SU-DHL-6 (cell line): Measurements from ENCODE around the gene NKX2-2.

Experiments
- H2AFZ ChIP-seq: fragments of 200-600 bp; sonication (generic); 2 replicates; pipeline ENCODE4 v1.6.1; 2014; ENCODE audit warnings: low read depth, mild to moderate bottlenecking, moderate library complexity, mixed read lengths, antibody characterized with exemption, low read length; ENCODE audit not compliant: severe bottlenecking
- H3F3A ChIP-seq: fragments of 200-600 bp; shearing (Covaris generic); 2 replicates; pipeline ENCODE4 v1.6.0; 2016; ENCODE audit warnings: antibody characterized with exemption, mild to moderate bottlenecking; ENCODE audit not compliant: insufficient read depth
- H3K27ac ChIP-seq: fragments of 200-600 bp; sonication (generic); 2 replicates; pipeline ENCODE4 v1.5.1; 2016; ENCODE audit warnings: low read depth, mild to moderate bottlenecking, low read length, moderate library complexity, mixed read lengths
- H3K27me3 ChIP-seq: fragments of 200-600 bp; sonication (generic), shearing (Covaris generic); 2 replicates; pipeline ENCODE4 v1.6.0; 2014; ENCODE audit warnings: mild to moderate bottlenecking, low read length
- H3K36me3 ChIP-seq: fragments of 200-600 bp; sonication (generic); 2 replicates; pipeline ENCODE4 v1.6.1; 2014; ENCODE audit warnings: mild to moderate bottlenecking, low read length, mixed read lengths
- H3K4me2 ChIP-seq: fragments of 300-600, 200-600 bp; shearing (Covaris generic), sonication (generic); 2 replicates; pipeline ENCODE4 v1.6.0; 2014; ENCODE audit warnings: low read length, low read depth, mild to moderate bottlenecking; ENCODE audit not compliant: poor library complexity, severe bottlenecking
- H3K4me3 ChIP-seq: fragments of 200-600 bp; sonication (generic); 2 replicates; pipeline ENCODE4 v1.5.1; 2014; ENCODE audit warnings: antibody characterized with exemption, low read length, mild to moderate bottlenecking, mixed read lengths; ENCODE audit not compliant: insufficient read depth, poor library complexity, severe bottlenecking
- H3K79me2 ChIP-seq: fragments of 200-600 bp; sonication (generic); 2 replicates; pipeline ENCODE4 v1.6.1; 2014; ENCODE audit warnings: mild to moderate bottlenecking, low read length, moderate library complexity; ENCODE audit not compliant: insufficient read depth
- H3K9ac ChIP-seq: fragments of 200-600 bp; sonication (generic); 2 replicates; pipeline ENCODE4 v1.7.0; 2014; ENCODE audit warnings: mild to moderate bottlenecking, low read length
- H3K9me2 ChIP-seq: fragments of 200-600 bp; sonication (generic); replicated peaks from 2 replicates; pipeline ENCODE4 v1.6.1; 2014; ENCODE audit warnings: low read length; ENCODE audit not compliant: insufficient read depth
- H3K9me3 ChIP-seq: fragments of 200-600 bp; sonication (generic); 2 replicates; pipeline ENCODE4 v1.6.1; 2014; ENCODE audit warnings: low read length, mixed read lengths; ENCODE audit not compliant: insufficient read depth
- H4K20me1 ChIP-seq: fragments of 200-600 bp; sonication (generic); 2 replicates; pipeline ENCODE4 v1.6.1; 2014; ENCODE audit warnings: low read depth, mild to moderate bottlenecking, antibody characterized with exemption, low read length, moderate library complexity, mixed read lengths
- EZH2phosphoT487 ChIP-seq: fragments of 200-600 bp; sonication (generic), shearing (Covaris generic); conservative IDR thresholded peaks from 2 replicates; pipeline ENCODE4 v1.6.1; 2018; ENCODE audit warnings: mild to moderate bottlenecking, antibody characterized with exemption, low read length, moderate library complexity, mixed read lengths
- TF ChIP-seq, protein P1 (sequence below): fragments of 200-600 bp; sonication (generic); IDR thresholded peaks from one replicate; pipeline ENCODE4 v1.5.1; 2017; ENCODE audit warnings: antibody characterized with exemption, mild to moderate bottlenecking, low read length, moderate library complexity; ENCODE audit not compliant: insufficient read depth, poor library complexity, severe bottlenecking

The NKX2-2 gene

DNA sequence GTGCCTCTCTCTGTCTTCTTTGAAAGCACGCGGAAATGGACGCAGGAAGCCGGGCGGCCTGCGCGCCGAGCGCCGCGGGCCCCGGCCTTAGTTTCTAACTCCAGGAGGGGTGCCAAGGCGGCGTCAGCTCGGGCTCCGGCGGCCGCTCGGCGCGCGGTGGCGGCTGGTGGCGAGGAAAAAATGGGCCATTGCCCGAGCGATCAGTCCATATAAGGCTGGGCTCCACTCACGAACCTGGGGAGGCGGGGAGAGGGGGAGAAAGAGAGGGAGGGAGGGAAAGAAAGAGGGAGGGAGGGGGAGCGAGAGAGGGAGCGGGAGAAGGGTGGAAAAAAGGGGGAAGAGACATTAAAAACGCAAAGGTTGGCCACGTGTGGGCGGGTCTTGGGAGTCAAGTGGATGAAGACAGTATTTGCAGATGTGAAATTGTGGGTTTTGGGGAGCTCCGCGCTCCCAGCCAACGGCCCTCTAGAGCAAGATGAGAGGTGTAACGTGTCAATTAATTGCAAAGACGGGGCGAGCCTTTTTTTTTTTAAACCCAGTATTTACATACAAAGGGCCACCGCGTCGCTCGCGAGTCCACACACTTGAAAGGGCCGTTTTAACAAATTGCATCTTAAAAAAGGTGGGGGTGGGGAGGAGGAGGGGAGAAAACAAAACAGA lies at the start of gene NKX2-2:
NKX2-2 (minus strand) TSS at position 184 of the 660 bp plus-strand sequence. CDS start 395 bp downstream, outside the sequence.
- Histone ChIP-seq H3K36me3 (no peaks in the 10 kb centered on the region), H3K9ac (no peak within 1 kb of the TSS), H2AFZ (no peak within 1 kb of the TSS), H3K4me2 (no peak within 1 kb of the TSS), H3K27ac (no peak within 1 kb of the TSS), H3F3A (no peaks in the 10 kb centered on the region), H3K27me3 (no peaks in the 10 kb centered on the region), H3K9me3 (no peaks in the 10 kb centered on the region), H4K20me1 (no peaks in the 10 kb centered on the region), H3K79me2 (no peaks in the 10 kb centered on the region), H3K4me3 (no peak within 1 kb of the TSS), H3K9me2 (no peaks in the 10 kb centered on the region)
- no peak for TF ChIP-seq EZH2phosphoT487
- TF ChIP-seq, protein P1, sequence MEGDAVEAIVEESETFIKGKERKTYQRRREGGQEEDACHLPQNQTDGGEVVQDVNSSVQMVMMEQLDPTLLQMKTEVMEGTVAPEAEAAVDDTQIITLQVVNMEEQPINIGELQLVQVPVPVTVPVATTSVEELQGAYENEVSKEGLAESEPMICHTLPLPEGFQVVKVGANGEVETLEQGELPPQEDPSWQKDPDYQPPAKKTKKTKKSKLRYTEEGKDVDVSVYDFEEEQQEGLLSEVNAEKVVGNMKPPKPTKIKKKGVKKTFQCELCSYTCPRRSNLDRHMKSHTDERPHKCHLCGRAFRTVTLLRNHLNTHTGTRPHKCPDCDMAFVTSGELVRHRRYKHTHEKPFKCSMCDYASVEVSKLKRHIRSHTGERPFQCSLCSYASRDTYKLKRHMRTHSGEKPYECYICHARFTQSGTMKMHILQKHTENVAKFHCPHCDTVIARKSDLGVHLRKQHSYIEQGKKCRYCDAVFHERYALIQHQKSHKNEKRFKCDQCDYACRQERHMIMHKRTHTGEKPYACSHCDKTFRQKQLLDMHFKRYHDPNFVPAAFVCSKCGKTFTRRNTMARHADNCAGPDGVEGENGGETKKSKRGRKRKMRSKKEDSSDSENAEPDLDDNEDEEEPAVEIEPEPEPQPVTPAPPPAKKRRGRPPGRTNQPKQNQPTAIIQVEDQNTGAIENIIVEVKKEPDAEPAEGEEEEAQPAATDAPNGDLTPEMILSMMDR, result no peak

DNA sequence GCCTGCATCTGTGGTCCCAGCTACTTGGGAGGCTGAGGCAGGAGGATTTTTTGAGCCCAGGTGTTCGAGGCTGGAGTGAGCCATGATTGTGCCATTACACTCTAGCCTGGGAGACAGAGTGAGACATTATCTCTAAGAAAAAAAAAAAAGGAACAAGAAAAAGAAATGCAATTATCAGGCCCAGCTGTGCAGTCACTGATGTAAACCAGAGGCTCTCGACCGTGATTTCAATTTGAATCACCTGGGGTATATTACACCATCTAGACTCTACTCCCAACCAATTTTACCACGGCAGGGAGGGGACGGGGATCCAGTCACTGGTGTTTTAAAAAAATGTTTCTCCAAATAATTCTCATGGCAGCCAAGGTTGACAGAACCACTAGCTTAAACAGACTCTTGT lies 48.8 kb upstream of the NKX2-2 start:
- Histone ChIP-seq H2AFZ (no peak overlapping the region), H3F3A (no peaks in the 10 kb centered on the region), H4K20me1 (no peaks in the 10 kb centered on the region), H3K4me3 (no peak overlapping the region), H3K27ac (no peak overlapping the region), H3K4me2 (no peak overlapping the region), H3K9ac (no peak overlapping the region), H3K79me2 (no peaks in the 10 kb centered on the region), H3K36me3 (no peaks in the 10 kb centered on the region), H3K27me3 (no peaks in the 10 kb centered on the region), H3K9me3 (no peaks in the 10 kb centered on the region), H3K9me2 (no peaks in the 10 kb centered on the region)
- TF ChIP-seq, protein P1, result no peak
- TF ChIP-seq EZH2phosphoT487, result no peak

DNA sequence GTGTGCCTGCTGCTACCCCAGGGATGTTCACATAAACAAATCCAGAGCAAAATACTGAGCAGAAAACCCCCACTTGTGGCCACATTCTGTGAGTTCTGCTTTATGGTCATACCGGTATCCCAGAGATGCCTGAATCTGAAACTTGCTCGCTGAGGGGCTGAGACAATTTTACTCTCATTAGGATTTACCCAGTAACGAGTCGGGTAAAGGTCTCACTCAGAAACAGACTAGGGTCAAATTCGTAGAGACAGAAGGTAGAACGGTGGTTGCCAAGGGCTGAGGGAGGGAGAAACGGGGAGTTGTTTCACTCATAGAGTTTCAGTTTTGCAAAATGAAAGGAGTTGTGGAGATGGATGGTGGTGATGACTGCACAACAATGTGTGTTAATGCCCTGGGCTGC lies 45.4 kb upstream of the NKX2-2 start:
- no peaks in the 10 kb centered on the region for H3K27me3 ChIP-seq
- no peak for TF ChIP-seq EZH2phosphoT487
- TF ChIP-seq, protein P1, result no peak
- no peak overlapping the region for H3K4me3 ChIP-seq
- no peaks in the 10 kb centered on the region for H3K79me2 ChIP-seq
- no peak overlapping the region for H3K27ac ChIP-seq
- H4K20me1 ChIP-seq, result no peaks in the 10 kb centered on the region
- H3F3A ChIP-seq, result no peaks in the 10 kb centered on the region
- no peak overlapping the region for H3K9ac ChIP-seq
- H3K9me2 ChIP-seq, result no peaks in the 10 kb centered on the region
- no peak overlapping the region for H2AFZ ChIP-seq
- no peaks in the 10 kb centered on the region for H3K36me3 ChIP-seq
- H3K9me3 ChIP-seq, result no peaks in the 10 kb centered on the region
- no peak overlapping the region for H3K4me2 ChIP-seq
